COLO668 (cell line): ENCODE data around the gene ARID5A.
"Not testable (repeated sequence)": the region's sequence is repeated elsewhere in the genome, so short reads cannot be mapped to it uniquely, and the experiment has no call there.

Experiments used
- DNase-seq: peaks from one replicate; lab custom pipeline; 2025; ENCODE audit not compliant: unreplicated experiment; lab: John Stamatoyannopoulos, UW

The ARID5A gene, protein sequence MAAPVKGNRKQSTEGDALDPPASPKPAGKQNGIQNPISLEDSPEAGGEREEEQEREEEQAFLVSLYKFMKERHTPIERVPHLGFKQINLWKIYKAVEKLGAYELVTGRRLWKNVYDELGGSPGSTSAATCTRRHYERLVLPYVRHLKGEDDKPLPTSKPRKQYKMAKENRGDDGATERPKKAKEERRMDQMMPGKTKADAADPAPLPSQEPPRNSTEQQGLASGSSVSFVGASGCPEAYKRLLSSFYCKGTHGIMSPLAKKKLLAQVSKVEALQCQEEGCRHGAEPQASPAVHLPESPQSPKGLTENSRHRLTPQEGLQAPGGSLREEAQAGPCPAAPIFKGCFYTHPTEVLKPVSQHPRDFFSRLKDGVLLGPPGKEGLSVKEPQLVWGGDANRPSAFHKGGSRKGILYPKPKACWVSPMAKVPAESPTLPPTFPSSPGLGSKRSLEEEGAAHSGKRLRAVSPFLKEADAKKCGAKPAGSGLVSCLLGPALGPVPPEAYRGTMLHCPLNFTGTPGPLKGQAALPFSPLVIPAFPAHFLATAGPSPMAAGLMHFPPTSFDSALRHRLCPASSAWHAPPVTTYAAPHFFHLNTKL

DNA sequence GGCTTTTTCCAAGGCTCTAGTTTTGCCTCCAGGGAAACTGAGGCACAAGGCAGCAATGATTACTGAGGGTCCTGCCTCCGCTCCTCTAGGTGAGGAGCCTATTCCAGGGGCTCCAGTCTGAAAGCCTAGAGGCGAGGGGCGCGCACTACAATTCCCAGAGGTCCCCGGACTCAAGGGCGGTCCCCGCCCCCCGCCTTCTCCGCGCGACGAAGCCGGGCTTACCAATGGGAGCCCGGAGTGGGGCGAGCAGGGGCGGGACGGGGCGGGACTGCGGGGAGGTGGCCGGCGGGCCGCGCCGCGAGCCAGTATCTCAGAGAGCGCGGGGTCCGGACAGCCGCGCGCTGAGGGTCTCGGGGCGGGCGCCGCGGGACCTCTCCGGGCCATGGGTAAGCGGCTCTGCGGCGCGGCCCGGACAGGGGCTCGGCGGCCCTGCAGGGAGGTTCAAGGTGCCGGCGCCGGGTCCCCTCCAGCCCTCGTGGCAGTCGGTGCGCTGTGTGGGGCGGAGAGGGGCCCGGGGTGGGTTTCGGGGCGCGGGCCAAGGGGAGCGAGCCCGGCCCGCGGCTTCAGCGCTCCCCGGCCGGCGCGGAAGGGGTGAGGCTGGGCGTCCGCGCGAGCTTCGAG lies at the start of gene ARID5A:
Gene ARID5A (plus strand): TSS at position 308 of the 621 bp plus-strand sequence. CDS start 75 bp downstream, at position 383.
- DNase-seq, result peak; percentile 95

- DNase-seq, result no peak
These were observed 47.3 kb upstream of the ARID5A start for GRCh38 chr2:96489261-96489660.

DNA sequence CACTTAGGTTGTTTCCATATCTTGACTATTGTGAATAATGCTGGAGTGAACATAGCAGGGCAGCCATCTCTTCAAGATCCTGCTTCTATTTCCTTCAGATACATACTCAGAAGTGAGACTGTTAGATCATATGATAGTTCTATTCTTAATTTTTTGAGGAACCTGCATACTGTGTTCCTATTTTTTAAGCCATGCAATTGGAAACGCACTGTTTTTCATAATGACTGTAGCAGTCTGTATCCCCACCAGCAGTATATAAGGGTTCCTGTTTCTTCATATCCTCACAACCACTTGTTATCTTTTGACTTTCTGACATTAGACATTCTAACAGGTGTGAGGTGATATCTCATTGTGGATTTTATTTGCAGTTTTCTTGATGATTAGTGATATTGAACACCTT lies 46.9 kb upstream of the ARID5A start:
- DNase-seq, result no peak

DNA sequence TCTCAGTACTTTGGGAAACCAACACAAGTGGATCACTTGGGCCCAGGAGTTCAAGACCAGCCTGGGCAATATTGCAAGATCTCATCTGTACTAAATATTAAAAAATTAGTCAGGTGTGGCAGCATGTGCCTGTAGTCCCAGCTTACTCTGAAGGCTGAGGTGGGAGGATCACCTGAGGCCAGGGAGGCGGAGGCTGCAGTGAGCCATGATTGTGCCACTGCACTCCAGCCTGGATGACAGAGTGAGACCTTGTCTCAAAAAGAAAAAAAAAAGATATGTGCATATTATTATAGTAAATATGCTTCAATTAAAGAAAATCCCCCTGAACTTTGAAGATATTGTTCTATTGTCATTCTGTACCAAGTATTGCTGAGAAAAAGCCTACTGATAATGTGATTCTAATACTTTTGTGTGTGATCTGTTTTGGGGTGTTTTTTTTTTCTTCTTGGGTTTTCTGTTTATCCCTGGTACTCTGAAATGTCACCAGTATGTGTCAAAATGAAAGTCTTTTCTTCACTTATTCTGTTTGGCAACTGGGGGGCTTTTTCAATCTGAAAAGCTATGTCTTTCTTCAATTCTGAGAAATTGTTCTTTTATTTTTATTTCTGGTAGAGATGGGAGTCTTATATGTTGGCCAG lies 44.6 kb upstream of the ARID5A start:
- no peak for DNase-seq

DNA sequence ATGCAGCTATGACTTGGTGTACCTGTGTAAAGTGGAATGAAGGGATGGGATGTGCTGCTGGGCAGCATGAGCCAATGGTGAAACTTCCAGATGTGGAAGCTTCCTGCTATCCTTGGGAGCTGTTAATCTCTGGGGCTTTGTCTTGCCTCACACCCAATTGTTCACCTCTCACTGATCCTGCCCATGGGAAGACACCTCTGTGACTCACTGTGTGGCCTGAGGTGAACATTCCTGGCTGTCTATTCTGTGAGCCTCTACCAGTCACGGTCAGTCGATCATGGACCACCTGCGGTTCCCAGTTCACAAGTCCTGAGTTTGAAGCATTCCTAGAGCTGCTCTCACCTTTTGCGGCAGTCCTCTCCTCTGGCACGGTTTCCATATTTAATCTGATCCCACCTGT lies 43.5 kb upstream of the ARID5A start:
- DNase-seq, result no peak

DNA sequence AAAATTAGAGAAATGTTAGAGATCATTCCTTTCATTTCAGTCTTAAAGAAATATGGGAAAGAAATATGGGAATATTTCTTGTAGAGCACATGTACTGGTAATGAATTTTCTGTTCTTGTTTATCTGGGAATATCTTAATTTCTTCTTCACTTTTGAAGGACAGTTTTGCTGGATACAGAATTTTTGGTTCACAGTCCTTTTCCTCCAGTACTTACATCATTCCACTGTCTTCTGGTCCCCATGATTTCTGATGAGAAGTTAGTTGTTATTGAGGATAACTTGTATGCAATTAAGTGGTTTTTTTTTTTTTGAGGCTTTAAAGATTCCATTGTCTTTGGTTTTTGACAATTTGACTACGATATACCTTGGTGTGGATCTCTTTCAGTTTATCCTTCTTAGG lies 42.4 kb upstream of the ARID5A start:
- no peak for DNase-seq

GRCh38 chr2:96495982-96496629 lies 40.4 kb upstream of the ARID5A start:
- DNase-seq, result no peak

GRCh38 chr2:96498021-96498431 lies 38.5 kb upstream of the ARID5A start:
- no peak for DNase-seq

DNA sequence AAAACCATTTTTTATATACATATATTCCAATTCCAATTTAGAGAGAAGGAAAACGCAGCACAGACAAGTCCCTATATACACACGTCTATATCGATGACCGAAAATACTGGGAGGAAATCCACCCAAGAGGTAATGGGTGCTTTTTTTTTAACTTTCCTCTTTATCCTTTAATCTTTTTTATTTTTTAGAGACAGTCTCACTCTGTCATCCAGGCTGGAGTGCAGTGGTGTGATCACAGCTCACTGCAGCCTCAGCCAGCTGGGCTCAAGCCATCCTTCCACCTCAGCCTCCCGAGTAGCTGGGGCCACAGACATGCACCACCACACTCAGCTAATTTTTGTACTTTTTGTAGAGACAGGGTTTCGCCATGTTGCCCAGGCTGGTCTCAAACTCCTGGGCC lies 37.9 kb upstream of the ARID5A start:
- DNase-seq, result not testable (repeated sequence)

- no peak for DNase-seq
These were observed 37.2 kb upstream of the ARID5A start for GRCh38 chr2:96499061-96499960.

DNA sequence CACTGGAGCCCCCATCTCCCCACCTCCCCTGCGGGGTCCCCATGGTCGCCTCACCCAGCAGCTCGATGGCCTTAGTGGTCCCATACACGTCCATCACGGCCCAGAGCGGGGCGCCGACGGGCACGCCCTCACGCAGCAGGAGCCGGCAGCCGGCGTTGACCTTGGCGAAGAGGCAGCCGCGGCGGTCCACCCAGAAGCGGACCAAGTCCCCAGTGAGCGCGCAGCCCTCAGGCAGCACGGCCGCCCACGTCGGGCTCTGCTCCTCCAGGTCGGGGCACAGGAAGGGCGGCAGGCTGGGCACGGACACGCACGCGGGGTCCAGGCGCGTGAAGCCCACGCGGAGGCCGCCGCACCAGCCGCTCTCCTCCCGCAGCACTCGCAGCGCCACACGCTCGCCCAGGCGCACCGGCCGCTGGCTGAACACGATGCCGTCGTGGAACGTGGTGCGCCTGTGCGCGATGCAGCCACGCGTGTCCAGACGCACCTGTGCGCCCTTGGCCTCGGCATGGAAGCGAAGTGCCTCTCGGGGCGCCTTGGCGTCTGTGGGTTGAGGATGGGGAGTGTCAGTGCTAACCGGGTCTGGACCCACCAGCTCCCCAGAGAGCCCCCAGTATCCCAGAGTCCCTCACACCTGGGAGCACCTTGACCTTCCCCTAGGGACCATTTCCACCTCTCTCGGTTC lies 36.0 kb upstream of the ARID5A start:
- DNase-seq, result no peak

DNA sequence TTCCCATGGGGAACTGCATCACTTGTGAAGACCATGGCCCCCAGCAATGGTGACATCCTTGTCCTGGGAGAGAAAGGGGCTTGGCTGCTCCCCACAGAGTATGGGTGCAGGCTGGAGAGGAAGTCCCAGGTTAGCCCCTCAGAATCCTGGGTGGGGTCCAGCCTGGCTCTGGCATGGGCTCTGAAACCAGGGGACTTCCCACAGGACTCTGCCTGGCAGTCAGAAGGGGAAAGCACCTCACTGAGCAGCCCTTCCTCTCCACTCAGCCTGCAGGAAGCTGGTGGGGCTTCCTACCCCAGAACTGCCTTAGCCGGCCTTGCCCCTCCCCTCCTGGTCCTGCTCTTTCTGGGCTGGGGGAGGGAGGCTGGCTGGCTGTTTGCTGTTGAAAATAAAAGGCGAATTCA lies 35.1 kb upstream of the ARID5A start:
- no peak for DNase-seq

DNA sequence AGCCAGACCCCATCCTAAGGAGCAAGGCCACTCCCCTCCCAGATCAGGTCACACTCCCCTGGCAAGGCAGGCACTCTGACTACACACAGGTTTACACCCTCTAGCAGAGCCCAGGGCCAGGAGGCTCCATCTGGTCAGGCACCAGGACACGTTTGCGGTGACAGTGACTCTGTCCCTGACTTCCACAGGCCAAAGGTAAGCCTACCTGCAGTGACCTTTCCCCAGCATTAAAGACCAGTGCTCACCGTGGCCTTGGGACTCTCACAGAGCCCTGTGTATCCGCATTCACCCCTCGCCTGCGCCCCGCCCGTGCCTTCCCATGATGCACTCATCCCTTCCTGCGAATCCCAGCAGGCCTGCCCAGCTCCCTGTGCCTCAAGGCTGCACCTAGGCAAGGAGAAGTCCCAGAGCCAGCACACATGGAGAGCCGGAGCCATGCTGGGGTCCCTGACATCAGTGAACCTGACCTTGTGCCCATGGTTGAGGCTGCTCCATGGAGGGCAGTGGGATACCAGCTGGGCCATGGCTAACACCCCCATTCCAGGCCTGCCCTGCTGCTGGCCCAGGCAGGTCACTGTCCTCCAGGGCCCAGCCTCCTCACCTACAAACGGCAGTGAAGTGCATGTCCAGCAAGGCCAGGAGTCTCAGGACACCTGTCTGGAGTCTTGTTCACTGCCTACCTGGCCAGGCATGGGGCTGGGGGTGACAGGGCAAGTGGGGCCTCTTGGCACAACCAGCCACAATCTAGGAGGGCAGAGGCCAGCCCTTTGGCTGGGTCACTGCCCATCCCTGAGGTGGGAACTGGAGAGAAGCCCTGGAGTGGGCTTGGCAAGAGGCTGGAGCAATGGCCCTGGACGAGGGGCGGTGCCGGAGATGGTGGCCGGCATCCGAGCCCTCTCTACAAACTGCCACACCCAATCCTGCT lies 34.4 kb upstream of the ARID5A start:
- DNase-seq, result no peak

DNA sequence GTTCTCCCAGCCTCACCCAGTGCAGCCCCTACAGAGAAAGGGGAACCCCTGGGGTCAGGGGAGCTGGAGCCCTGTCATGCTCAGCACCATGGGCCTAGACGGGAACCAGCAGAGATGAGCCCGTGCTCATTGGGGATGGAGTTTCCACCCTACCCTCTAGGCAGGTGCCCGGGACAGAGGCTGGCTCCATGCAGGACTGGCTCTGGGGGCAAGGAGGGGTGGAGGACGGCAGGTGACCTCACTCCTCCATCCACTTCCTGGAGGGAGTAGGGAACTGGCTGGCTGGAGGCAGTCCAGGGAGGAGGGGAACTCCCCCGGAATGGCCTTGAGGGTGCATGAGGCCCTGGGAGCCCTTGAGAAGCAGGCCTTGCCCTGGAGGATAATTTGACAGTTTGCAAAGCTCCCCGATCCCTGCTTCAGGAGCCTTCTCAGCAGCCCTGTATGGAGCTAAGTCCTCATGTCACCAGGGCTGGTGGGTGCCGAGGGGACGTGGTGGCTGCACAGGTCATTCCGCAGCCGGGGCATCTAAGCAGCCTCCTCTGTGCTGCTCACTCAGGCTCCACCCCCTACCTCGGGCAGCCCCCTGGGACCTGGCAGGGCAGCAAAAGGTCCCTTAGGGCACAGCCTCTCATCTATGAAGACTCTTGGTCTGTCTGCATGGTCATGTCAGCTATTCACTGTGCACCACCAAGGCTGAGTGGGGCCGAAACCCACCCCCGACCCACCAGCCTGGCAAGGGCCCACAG lies 33.5 kb upstream of the ARID5A start:
- DNase-seq, result no peak

GRCh38 chr2:96503637-96504243 lies 32.8 kb upstream of the ARID5A start:
- no peak for DNase-seq

DNA sequence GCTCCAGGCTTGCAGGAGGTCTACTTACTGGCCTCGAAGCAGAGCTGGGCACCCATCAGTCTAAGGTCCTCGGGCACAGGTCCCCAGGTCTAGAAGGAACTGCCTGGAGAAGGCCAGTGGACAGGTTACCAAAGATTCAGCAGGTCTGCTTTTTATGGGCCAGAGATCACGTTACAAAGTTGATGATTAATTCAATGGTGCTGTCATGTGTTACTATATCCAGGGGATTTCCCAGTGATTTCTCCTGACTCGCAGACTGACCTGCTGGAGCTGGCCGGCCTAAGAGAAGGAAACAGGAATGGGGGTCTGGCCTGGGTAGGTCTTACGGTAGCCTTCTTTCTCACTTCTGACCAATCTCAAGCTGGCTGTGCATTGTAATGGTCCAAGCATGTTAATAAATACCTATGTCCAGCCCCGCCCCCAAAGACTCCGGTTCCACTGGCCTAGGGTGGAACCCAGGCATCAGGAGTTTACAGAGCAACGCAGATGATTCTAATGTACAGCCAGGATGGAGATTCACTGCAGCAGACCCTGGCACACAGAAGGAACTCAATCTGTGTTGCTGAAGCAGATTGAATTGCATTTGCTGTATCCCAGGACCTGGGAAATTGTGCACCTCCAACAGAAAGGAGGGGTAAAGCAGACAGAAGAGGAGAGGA lies 31.2 kb upstream of the ARID5A start, which contains the start of gene NEURL3:
Gene NEURL3 (minus strand): TSS at position 127 of the 659 bp plus-strand sequence. CDS start 71 bp downstream, at position 56.
- peak; percentile 68 for DNase-seq
